CD4-positive, CD25-positive, alpha-beta regulatory T cell (primary cell): ENCODE measurements around the gene ZNF212. TPM values are rescaled to one million over a fixed set of nuclear protein-coding genes. Genes with fewer than 3 reads are reported as not detected.

Source experiments
- ATAC-seq, 2 donors: fragments of 150-1000 bp; cut with Tn5 transposase; one replicate each; pipeline ENCODE4 v1.10.0; 2021; ENCODE audit warnings: low read depth in 2 of 2, moderate number of reproducible peaks in 2 of 2, moderate library complexity in 1 of 2
- DNase-seq, 3 donors: peaks; one replicate each; pipeline versions ENCODE4 v3.0.0 to v3.0.0-alpha.2; 2012 to 2022; ENCODE audit warnings: mixed read lengths in 1 of 3
- H3K27ac ChIP-seq: one replicate; pipeline ENCODE4 v1.7.0; 2013; ENCODE audit warnings: mild to moderate bottlenecking, low read length; ENCODE audit not compliant: insufficient read depth, poor library complexity, severe bottlenecking
- H3K27me3 ChIP-seq: one replicate; pipeline ENCODE4 v1.7.0; 2013; ENCODE audit warnings: low read length; ENCODE audit not compliant: control insufficient read depth, insufficient read depth
- H3K36me3 ChIP-seq: one replicate; pipeline ENCODE4 v1.7.0; 2013; ENCODE audit warnings: mild to moderate bottlenecking, low read length, moderate library complexity; ENCODE audit not compliant: control insufficient read depth, insufficient read depth
- H3K4me1 ChIP-seq: 2 replicates; pipeline ENCODE4 v1.7.0; 2013; ENCODE audit warnings: mild to moderate bottlenecking, low read length; ENCODE audit not compliant: insufficient read depth, control insufficient read depth, poor library complexity, severe bottlenecking
- H3K4me3 ChIP-seq: one replicate; pipeline ENCODE4 v1.7.0; 2013; ENCODE audit warnings: low read depth, mild to moderate bottlenecking, low read length, moderate library complexity
- H3K9me3 ChIP-seq, 2 experiments: 1 replicate in 1 of 2; 2 replicates in 1 of 2; pipeline ENCODE4 v1.7.0; 2013; ENCODE audit warnings: low read length in 2 of 2, mild to moderate bottlenecking in 1 of 2, moderate library complexity in 1 of 2; ENCODE audit not compliant: control insufficient read depth in 2 of 2
- H3K27ac Mint-ChIP-seq, 3 donors: one replicate each; pipeline ENCODE4 v1.8.0; 2020 to 2022; ENCODE audit warnings: mild to moderate bottlenecking in 3 of 3, mixed read lengths in 3 of 3, moderate library complexity in 2 of 3
- H3K27me3 Mint-ChIP-seq: one replicate; pipeline ENCODE4 v1.8.0; 2022; ENCODE audit warnings: mild to moderate bottlenecking, mixed read lengths
- H3K36me3 Mint-ChIP-seq: one replicate; pipeline ENCODE4 v1.8.0; 2020; ENCODE audit warnings: mixed read lengths
- H3K4me1 Mint-ChIP-seq, 4 donors: one replicate each; pipeline ENCODE4 v1.8.0; 2020 to 2022; ENCODE audit warnings: mixed read lengths in 4 of 4, mild to moderate bottlenecking in 1 of 4
- H3K4me3 Mint-ChIP-seq, 4 donors: one replicate each; pipeline ENCODE4 v1.8.0; 2020 to 2022; ENCODE audit warnings: mild to moderate bottlenecking in 4 of 4, mixed read lengths in 4 of 4, moderate library complexity in 3 of 4
- H3K9me3 Mint-ChIP-seq, 7 donors: one replicate each; pipeline ENCODE4 v1.8.0; 2020 to 2022; ENCODE audit warnings: mixed read lengths in 7 of 7, mild to moderate bottlenecking in 3 of 7, moderate library complexity in 2 of 7
- polyA plus RNA-seq, 4 donors: library from polyadenylated mRNA; unstranded; fragments of 300-500 nt; fragmentation: Illumina TruSeq; gene quantifications; one replicate each; pipeline ENCODE4 v1.2.3, GENCODE V29; 2021
- total RNA-seq: library from RNA; stranded (reverse); gene quantifications from one replicate; pipeline ENCODE4 v1.2.3, GENCODE V29; 2022

The ZNF212 gene
- total and polyA plus RNA-seq, 5 donors from 2014 or later, result 3.3 to 14.2 (median 7.6) TPM

DNA sequence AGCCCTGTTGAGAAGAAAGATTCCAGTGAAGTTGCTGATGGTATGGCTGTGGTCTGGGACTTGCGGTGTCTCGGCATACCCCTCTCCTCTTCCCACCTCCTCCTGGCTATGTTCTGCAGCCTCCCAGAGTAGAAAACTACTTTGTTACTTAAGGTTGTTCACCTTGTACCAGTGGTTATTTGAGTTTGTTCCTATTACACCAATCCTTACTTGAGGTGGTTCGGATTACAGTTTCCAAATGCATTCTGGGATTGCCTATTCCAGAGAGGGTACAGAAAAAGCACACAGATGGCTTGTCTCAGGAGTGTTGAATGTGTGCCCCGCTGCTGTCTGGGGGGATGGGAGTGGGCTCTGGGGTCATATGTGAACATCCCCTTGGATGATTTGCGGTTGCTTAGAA, 15.7 kb downstream of the ZNF212 start:
- H3K27ac Mint-ChIP-seq, result no peak overlapping the region
- no peaks in the 10 kb centered on the region for H3K9me3 Mint-ChIP-seq
- Histone ChIP-seq H3K27ac (no peak overlapping the region), H3K4me3 (no peak overlapping the region), H3K36me3 (peaks cover 47% of the 10 kb centered on the region), H3K27me3 (no peaks in the 10 kb centered on the region), H3K9me3 (no peaks in the 10 kb centered on the region), H3K4me1 (no peaks in the 10 kb centered on the region)
- no peak overlapping the region for H3K4me3 Mint-ChIP-seq
- H3K27me3 Mint-ChIP-seq, result no peaks in the 10 kb centered on the region
- DNase-seq (no peak), ATAC-seq (no peak)
- peaks cover 22% of the 10 kb centered on the region for H3K36me3 Mint-ChIP-seq
- H3K4me1 Mint-ChIP-seq, result peaks cover 0 to 3% (median 1%) of the 10 kb centered on the region in 4 donors

DNA sequence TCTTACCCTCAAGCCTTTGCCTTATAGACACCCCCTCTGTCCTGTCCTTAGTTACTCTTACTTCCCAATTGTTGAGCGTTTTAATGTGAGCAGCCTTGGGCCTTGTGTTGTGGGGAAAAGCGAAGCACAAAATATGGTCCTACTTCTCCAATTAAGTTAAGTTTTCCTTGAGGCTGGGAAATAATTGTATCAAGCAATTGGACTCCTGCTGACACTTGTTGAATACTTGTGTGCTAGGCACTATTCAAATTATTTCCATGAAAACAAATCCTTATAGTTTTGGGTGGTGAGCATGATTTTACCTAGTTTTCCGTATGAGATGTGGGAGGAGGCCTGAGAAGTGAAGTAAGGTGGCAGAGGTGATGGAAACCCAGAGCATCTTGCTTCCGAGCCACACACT, 17.1 kb downstream of the ZNF212 start:
- no peaks in the 10 kb centered on the region for H3K9me3 Mint-ChIP-seq
- no peak for ATAC-seq
- H3K4me3 ChIP-seq, result no peak overlapping the region
- H3K4me1 Mint-ChIP-seq, result peaks cover 0 to 8% (median 4%) of the 10 kb centered on the region in 4 donors
- H3K4me1 ChIP-seq, result peaks cover 6% of the 10 kb centered on the region
- no peak overlapping the region for H3K27ac ChIP-seq
- H3K27me3 ChIP-seq, result no peaks in the 10 kb centered on the region
- H3K4me3 Mint-ChIP-seq, result no peak overlapping the region
- no peaks in the 10 kb centered on the region for H3K27me3 Mint-ChIP-seq
- H3K27ac Mint-ChIP-seq, result peak overlapping the region in 1 of 3 donors; percentile 29
- H3K36me3 Mint-ChIP-seq, result peaks cover 17% of the 10 kb centered on the region
- H3K36me3 ChIP-seq, result peaks cover 40% of the 10 kb centered on the region
- no peaks in the 10 kb centered on the region for H3K9me3 ChIP-seq
- no peak for DNase-seq

DNA sequence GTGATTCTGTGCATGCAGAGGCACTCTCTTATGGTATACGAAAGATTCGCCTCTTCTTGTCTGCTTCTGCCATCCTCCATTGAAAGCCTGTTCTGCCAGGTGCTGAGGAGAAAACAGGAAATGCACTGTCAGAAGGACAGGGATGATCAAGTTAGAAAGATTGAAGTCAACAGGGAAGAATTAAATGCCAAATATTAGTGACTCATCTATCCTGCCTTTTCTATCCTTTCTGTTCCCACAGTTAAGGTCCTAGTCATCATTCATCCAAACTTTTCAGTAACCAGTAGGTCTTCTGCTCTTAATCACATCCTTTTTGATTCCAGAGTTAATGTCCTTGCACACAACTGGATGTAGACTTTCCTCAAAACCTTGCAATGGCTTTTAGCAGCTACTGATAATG, 17.7 kb downstream of the ZNF212 start:
- Mint-ChIP-seq H3K4me3 (no peak overlapping the region), H3K27me3 (no peaks in the 10 kb centered on the region), H3K4me1 (peaks cover 0 to 7% (median 4%) of the 10 kb centered on the region in 4 donors), H3K9me3 (no peaks in the 10 kb centered on the region), H3K36me3 (peaks cover 17% of the 10 kb centered on the region), H3K27ac (peak overlapping the region in 2 of 3 donors; percentile 29 to 89)
- Histone ChIP-seq H3K27me3 (no peaks in the 10 kb centered on the region), H3K27ac (no peak overlapping the region), H3K9me3 (no peaks in the 10 kb centered on the region), H3K4me1 (peaks cover 8% of the 10 kb centered on the region), H3K36me3 (peaks cover 37% of the 10 kb centered on the region), H3K4me3 (no peak overlapping the region)
- ATAC-seq, result no peak
- DNase-seq, result no peak

DNA sequence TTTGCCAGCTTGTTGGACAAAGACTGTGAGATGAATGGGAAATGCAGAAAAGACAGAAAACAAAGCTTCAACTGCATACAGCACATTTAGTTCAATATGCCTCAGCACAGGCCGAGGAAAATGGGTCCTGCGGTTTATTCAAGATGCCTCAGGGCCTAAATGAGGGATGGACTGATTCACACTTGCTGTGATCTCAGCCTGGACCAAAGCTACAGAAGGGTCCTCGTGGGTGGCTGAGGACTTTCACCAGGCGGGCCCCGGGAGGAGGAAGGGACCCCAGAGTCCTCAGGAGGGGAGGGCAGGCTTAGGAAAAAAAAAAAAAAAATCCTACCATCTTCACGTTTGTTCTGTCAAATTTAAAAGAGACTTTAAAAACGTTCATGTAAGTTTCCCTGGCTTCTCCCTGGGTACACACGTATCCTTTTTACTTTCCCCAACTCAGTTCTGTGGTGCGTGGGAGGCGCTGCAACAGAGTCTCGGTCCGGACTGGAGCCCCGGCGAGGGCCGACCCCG, 21.9 kb downstream of the ZNF212 start:
- Mint-ChIP-seq H3K27me3 (no peaks in the 10 kb centered on the region), H3K4me1 (peaks cover 12 to 39% (median 23%) of the 10 kb centered on the region in 4 donors), H3K27ac (peak overlapping the region; percentile 82 to 91 (median 90)), H3K9me3 (no peaks in the 10 kb centered on the region), H3K4me3 (peak overlapping the region; percentile 84 to 90 (median 88)), H3K36me3 (peaks cover 10% of the 10 kb centered on the region)
- Histone ChIP-seq H3K4me3 (peak overlapping the region; percentile 70), H3K27me3 (no peaks in the 10 kb centered on the region), H3K36me3 (peaks cover 14% of the 10 kb centered on the region), H3K27ac (peak overlapping the region; percentile 57), H3K4me1 (peaks cover 27% of the 10 kb centered on the region), H3K9me3 (no peaks in the 10 kb centered on the region)
- DNase-seq (peak in 1 of 3 donors; percentile 28), ATAC-seq (no peak)

DNA sequence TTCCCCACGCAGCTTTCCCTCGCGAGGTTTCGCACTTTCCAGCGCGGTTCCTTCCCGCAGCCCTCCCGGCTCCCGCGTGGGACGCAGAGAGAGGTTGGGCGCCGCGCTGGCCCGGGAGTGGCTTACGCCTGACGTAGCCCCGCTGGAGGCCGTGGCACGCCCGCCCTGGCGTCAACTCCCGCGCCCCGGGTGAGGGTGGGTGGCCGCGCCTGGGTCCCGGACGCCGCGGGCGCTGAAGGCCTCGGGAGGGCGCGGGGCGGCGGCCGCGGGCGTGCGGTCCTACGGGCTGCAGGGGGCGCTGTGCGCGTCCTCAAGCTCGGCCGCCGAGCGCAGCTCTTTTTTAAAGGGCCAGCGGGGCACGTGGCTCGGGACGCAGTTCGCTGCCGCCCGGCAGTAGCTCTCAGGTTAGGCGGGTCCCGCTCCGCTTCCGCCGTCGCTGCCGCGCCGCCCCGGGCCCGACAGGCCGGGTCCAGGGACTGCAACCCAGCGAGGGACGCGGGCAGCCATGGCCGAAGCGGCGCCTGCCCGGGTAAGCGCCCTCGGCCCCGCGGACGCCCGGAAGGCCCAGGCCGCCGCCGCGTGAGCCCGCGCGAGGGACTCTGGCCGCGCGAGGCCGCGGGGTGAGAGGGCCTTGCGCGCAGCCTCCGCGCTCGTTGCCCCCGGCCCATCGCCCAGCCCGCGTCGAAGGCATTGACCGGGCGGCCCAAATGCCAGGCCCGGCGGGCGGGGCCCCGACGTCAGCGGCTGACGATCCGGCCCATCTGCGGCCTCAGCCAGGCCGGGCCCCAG, 22.6 kb downstream of the ZNF212 start, which contains the start of gene ZNF783:
TSS of gene ZNF783 (plus strand) at position 368 of the 789 bp plus-strand sequence. CDS start at position 506, 138 bp downstream.
- peak within 1 kb of the TSS; percentile 70 for H3K4me3 ChIP-seq
- peak; percentile 92 to 94 for ATAC-seq
- H3K4me1 ChIP-seq, result peaks cover 27% of the 10 kb centered on the region
- Mint-ChIP-seq H3K27ac (peak within 1 kb of the TSS; percentile 82 to 91 (median 90)), H3K4me1 (peaks cover 12 to 39% (median 23%) of the 10 kb centered on the region in 4 donors), H3K4me3 (peak within 1 kb of the TSS; percentile 86 to 90 (median 88)), H3K9me3 (no peaks in the 10 kb centered on the region), H3K27me3 (no peaks in the 10 kb centered on the region), H3K36me3 (peaks cover 14% of the 10 kb centered on the region)
- no peaks in the 10 kb centered on the region for H3K27me3 ChIP-seq
- peaks cover 21% of the 10 kb centered on the region for H3K36me3 ChIP-seq
- H3K27ac ChIP-seq, result peak within 1 kb of the TSS; percentile 57
- peak; percentile 80 to 95 (median 86) for DNase-seq
- no peaks in the 10 kb centered on the region for H3K9me3 ChIP-seq

DNA sequence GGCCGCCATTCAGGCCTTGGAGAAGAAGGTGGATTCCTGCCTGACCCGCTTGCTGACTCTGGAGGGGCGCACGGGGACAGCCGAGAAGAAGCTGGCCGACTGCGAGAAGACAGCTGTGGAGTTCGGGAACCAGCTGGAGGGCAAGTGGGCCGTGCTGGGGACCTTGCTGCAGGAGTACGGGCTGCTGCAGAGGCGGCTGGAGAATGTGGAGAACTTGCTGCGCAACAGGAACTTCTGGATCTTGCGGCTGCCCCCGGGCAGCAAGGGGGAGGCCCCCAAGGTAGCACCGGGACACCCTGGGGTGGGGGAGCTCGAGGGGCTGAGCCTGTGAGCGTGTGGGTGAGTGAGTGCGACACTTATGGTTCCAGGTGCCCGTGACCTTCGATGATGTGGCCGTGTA, 27.0 kb downstream of the ZNF212 start:
- Histone ChIP-seq H3K4me1 (peaks cover 22% of the 10 kb centered on the region), H3K27ac (no peak overlapping the region), H3K9me3 (no peaks in the 10 kb centered on the region), H3K27me3 (no peaks in the 10 kb centered on the region), H3K4me3 (no peak overlapping the region), H3K36me3 (peaks cover 56% of the 10 kb centered on the region)
- ATAC-seq, result no peak
- Mint-ChIP-seq H3K27ac (no peak overlapping the region), H3K36me3 (peaks cover 41% of the 10 kb centered on the region), H3K9me3 (peaks cover 0 to 3% (median 0%) of the 10 kb centered on the region in 7 donors), H3K4me1 (peaks cover 17 to 42% (median 23%) of the 10 kb centered on the region in 4 donors), H3K4me3 (no peak overlapping the region), H3K27me3 (no peaks in the 10 kb centered on the region)
- no peak for DNase-seq

DNA sequence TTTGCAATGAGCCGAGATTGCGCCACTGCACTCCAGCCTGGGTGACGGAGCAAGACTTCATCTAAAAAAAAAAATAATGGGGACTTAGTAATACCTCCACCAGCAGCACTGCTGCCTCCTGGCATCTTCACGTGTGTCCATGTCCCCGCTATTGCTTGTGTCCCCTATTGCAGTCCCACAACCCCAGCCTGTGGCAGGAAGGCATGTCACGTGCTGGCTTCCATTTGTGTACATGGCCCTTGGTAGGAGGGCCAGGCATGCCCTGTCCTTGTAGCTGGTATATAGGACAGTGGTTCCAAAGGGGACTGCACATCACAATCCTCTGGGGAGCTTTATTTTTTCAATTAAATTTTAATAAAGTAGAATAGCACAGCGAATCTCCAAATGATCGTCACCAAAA, 28.3 kb downstream of the ZNF212 start:
- no peak overlapping the region for H3K4me3 ChIP-seq
- Mint-ChIP-seq H3K4me1 (peaks cover 18 to 38% (median 26%) of the 10 kb centered on the region in 4 donors), H3K9me3 (peaks cover 0 to 3% (median 0%) of the 10 kb centered on the region in 7 donors), H3K36me3 (peaks cover 42% of the 10 kb centered on the region), H3K27ac (no peak overlapping the region), H3K27me3 (no peaks in the 10 kb centered on the region), H3K4me3 (no peak overlapping the region)
- no peak overlapping the region for H3K27ac ChIP-seq
- DNase-seq, result no peak
- no peaks in the 10 kb centered on the region for H3K27me3 ChIP-seq
- no peak for ATAC-seq
- H3K9me3 ChIP-seq, result no peaks in the 10 kb centered on the region
- peaks cover 14% of the 10 kb centered on the region for H3K4me1 ChIP-seq
- H3K36me3 ChIP-seq, result peaks cover 68% of the 10 kb centered on the region
